Measurements from ENCODE around the gene UNCX.

DNA sequence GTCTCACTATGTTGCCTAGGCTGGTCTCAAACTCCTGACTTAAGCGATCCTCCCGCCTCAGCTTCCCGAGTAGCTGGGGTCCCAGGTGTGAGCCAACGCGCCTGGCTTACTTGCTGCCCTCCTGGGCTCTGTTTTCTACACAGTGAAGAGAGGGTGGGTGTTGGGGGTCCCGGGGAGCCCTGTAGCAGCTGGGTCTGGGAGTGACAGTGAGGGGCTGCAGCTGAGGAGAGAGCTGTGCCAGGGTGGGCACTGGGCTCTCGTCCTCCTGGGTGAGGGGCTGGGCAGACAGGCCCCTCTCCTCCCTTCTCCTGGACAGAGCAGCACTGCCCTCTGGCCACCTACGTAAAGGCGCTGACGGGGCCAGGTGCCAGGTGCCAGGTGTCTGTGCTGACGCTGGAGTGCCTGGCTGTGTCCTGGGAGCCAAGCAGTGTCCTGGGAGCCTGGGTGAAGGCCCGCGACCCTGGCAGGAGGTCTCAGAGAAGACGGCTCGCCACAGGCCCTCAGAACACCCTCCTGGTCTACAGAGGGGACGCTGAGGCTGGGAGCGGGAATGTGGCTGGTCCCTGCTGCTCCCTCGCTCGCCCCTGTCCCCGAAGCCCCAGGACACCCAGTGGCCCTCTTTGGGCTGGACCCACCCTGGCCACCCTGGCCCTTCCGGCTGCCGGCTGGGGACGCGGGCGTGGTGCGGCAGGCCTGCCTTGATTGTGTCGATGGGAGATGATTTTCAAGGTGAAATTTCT, 35.6 kb downstream of the UNCX start:
- TF ChIP-seq, protein P1, sequence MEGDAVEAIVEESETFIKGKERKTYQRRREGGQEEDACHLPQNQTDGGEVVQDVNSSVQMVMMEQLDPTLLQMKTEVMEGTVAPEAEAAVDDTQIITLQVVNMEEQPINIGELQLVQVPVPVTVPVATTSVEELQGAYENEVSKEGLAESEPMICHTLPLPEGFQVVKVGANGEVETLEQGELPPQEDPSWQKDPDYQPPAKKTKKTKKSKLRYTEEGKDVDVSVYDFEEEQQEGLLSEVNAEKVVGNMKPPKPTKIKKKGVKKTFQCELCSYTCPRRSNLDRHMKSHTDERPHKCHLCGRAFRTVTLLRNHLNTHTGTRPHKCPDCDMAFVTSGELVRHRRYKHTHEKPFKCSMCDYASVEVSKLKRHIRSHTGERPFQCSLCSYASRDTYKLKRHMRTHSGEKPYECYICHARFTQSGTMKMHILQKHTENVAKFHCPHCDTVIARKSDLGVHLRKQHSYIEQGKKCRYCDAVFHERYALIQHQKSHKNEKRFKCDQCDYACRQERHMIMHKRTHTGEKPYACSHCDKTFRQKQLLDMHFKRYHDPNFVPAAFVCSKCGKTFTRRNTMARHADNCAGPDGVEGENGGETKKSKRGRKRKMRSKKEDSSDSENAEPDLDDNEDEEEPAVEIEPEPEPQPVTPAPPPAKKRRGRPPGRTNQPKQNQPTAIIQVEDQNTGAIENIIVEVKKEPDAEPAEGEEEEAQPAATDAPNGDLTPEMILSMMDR (IDR thresholded peaks at IDR 0.05; ENCODE audit: low read depth, low read length, poor library complexity, severe bottlenecking) = no peak
- no peak for TF ChIP-seq EZH2phosphoT487 (IDR thresholded peaks at IDR 0.05; ENCODE audit: borderline replicate concordance, low read length)

All from DOHH2 (cell line).